Esophagus squamous epithelium (tissue), 5 donors: ENCODE results near the gene AEBP1. TPM values are rescaled to one million over a fixed set of nuclear protein-coding genes. Genes with fewer than 3 reads are reported as not detected.
A peak's percentile ranks its signal among the peaks of the same experiment; 100 is the strongest.

ENCODE experiments used
- DNase-seq: peaks from one replicate; lab custom pipeline; 2025; lab: John Stamatoyannopoulos, UW
- H3K27ac ChIP-seq, 4 donors: fragments of 200-600 bp; sonication (generic); one replicate each; pipeline ENCODE4 v1.5.1; 2016 to 2019; ENCODE audit warnings: mild to moderate bottlenecking in 1 of 4
- H3K27me3 ChIP-seq, 4 donors: fragments of 200-600 bp; sonication (generic); 1 replicate in 3 of 4; 2 replicates in 1 of 4; pipeline versions ENCODE4 v1.5.1 to v1.6.0; 2017 to 2021; ENCODE audit warnings: antibody characterized with exemption in 1 of 4
- H3K36me3 ChIP-seq, 3 donors: fragments of 200-600 bp; sonication (generic); one replicate each; pipeline ENCODE4 v1.5.1; 2016 to 2019
- H3K4me1 ChIP-seq, 3 donors: fragments of 200-600 bp; sonication (generic); one replicate each; pipeline ENCODE4 v1.5.1; 2017 to 2019
- H3K4me3 ChIP-seq, 4 donors: fragments of 200-600 bp; sonication (generic); 1 replicate in 3 of 4; 2 replicates in 1 of 4; pipeline ENCODE4 v1.5.1; 2016 to 2019; ENCODE audit warnings: mild to moderate bottlenecking in 2 of 4, moderate library complexity in 1 of 4
- H3K9me3 ChIP-seq, 3 donors: fragments of 200-600 bp; sonication (generic); one replicate each; pipeline ENCODE4 v1.5.1; 2016 to 2019
- CTCF ChIP-seq, 6 experiments: fragments of 450-650 bp in 4 of 6; fragments of 200-600 bp in 2 of 6; sonication (generic) in 2 of 6; IDR thresholded peaks; one replicate each; pipeline ENCODE4 v1.5.1; 2016 to 2019; ENCODE audit warnings: antibody characterized with exemption in 6 of 6, mild to moderate bottlenecking in 4 of 6, moderate library complexity in 4 of 6
- POLR2A ChIP-seq, 4 donors: fragments of 450-650 bp; IDR thresholded peaks; one replicate each; pipeline ENCODE4 v1.6.1; 2017; ENCODE audit warnings: antibody characterized with exemption in 4 of 4, mild to moderate bottlenecking in 4 of 4, moderate library complexity in 3 of 4
- WGBS, 2 donors: methylation state at CpG; one replicate each; pipeline ENCODE4 v1.1.5; 2018; 5-methylcytosine and 5-hydroxymethylcytosine counted together
- intact Hi-C: fragments of 100-400 bp; cut with DNase I; formaldehyde crosslinking; loops from one replicate; pipeline ENCODE4 v1.15.0; 2022
- total RNA-seq, 4 donors: library from RNA; depleted of rRNA; stranded (reverse); fragments of >200 nt; gene quantifications; one replicate each; pipeline ENCODE4 v1.1.0, GENCODE V29; 2016
- donor health status: DM: yes; HTN: yes; CAD: no.

The AEBP1 gene
- total RNA-seq, 4 donors from 2014 or later: 4.6 to 83.9 (median 25.2) TPM

DNA sequence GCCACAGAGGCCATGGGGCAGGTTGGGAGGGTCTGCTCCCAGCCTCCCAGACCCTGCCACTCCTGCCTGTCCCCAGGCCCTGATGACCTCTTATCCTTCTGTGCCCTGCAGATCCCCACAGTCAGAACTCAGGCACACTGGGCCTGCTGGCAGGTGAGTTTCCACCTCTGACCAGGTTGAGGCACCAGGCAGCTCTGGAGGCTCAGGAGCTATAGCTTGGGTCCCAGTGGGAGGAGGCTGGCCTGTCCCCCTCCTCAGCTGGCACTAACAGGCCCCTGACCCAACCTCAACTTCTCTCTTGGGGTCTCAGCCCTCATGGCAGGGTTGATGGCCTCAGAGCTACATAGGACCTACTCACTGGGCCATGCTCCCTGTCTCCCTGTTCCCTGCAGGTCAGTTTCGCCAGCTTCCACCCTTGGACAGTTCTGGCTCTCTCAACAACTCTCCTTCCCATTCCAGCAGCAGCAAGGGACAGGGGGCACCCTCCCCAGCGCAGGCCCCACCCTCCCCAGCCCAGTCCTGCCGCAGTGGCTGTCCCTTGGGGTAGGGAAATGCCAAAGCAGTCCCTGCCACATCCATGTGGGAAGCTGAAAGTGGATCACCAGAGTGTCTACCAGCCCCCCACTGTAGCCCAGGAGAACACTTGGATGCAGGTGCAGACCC, 2.7 kb upstream of the AEBP1 start:
- Histone ChIP-seq H3K36me3 (no peaks in the 10 kb centered on the region), H3K27me3 (peaks cover 0 to 28% (median 0%) of the 10 kb centered on the region in 4 donors), H3K27ac (peak overlapping the region; percentile 47 to 92 (median 88)), H3K4me1 (peaks cover 11 to 64% (median 49%) of the 10 kb centered on the region in 3 donors), H3K9me3 (no peaks in the 10 kb centered on the region), H3K4me3 (no peak overlapping the region)
- 86 to 100% methylated on average over 1 of the region's 3 CpGs for WGBS, 2 donors
- no peak for DNase-seq
- intact Hi-C loops: no loop called here
- TF ChIP-seq POLR2A (IDR thresholded peaks at IDR 0.05) (no peak), CTCF (IDR thresholded peaks at IDR 0.05) (no peak)

GRCh38 chr7:44101966-44102845, 1.9 kb upstream of the AEBP1 start:
- H3K36me3 ChIP-seq: peaks cover 0 to 6% (median 0%) of the 10 kb centered on the region in 3 donors
- WGBS, 2 donors: 39 to 44% methylated on average over 8 to 11 of the region's 14 CpGs
- H3K27me3 ChIP-seq: peaks cover 0 to 28% (median 0%) of the 10 kb centered on the region in 4 donors
- DNase-seq: no peak
- H3K4me1 ChIP-seq: peaks cover 11 to 72% (median 56%) of the 10 kb centered on the region in 3 donors
- H3K4me3 ChIP-seq: no peak overlapping the region
- intact Hi-C loops: no loop called here
- peak overlapping the region; percentile 47 to 92 (median 88) for H3K27ac ChIP-seq
- TF ChIP-seq CTCF (IDR thresholded peaks at IDR 0.05) (no peak), POLR2A (IDR thresholded peaks at IDR 0.05) (no peak)
- H3K9me3 ChIP-seq: no peaks in the 10 kb centered on the region

DNA sequence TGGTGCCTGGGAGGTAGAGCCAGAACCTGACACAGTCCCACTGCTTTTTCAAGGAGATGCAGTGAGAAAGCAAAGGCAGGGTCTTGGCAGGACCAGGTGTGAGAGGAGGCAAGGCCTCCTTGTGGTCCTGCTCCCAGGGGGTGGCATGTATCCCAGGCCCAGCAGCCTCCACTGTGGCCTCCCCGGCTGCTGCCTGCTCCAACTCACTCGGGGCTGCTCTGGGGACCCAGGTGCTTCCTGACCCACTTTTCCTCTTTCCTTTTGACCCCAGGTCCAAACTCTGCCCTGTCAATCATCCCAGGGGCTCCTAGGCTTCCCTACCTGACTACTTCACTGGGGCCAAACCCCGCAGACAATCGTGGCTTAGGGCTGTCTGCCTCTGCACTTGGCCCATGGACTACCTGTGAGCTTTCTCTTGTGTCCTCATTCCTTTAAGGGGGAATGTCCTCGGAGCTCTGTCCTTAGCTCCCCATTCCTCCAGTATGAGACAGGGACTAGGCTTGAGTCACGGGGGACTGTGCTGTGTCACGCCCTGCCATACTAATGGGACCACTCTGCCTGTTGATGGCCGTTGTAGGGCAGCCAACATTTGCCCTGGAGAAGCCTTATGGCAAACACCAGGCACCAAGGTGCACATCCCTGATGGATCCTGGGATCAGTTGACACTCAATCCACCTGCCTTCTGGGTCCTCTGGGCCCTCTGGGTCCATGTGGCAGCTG, 1.1 kb upstream of the AEBP1 start:
- H3K36me3 ChIP-seq: peaks cover 0 to 14% (median 0%) of the 10 kb centered on the region in 3 donors
- H3K4me1 ChIP-seq: peaks cover 11 to 80% (median 63%) of the 10 kb centered on the region in 3 donors
- peaks cover 0 to 28% (median 0%) of the 10 kb centered on the region in 4 donors for H3K27me3 ChIP-seq
- peak overlapping the region; percentile 47 to 92 (median 88) for H3K27ac ChIP-seq
- no peak for DNase-seq
- intact Hi-C loops: no loop called here
- H3K4me3 ChIP-seq: no peak overlapping the region
- TF ChIP-seq CTCF (IDR thresholded peaks at IDR 0.05) (no peak), POLR2A (IDR thresholded peaks at IDR 0.05) (no peak)
- WGBS, 2 donors: 53 to 73% methylated on average over 4 to 7 of the region's 8 CpGs
- no peaks in the 10 kb centered on the region for H3K9me3 ChIP-seq

GRCh38 chr7:44103566-44103922, 601 bp upstream of the AEBP1 start:
- H3K27ac ChIP-seq: peak overlapping the region; percentile 74 to 92 (median 88)
- no peak for TF ChIP-seq CTCF (IDR thresholded peaks at IDR 0.05)
- TF ChIP-seq POLR2A (IDR thresholded peaks at IDR 0.05): no peak
- H3K4me1 ChIP-seq: peaks cover 11 to 85% (median 63%) of the 10 kb centered on the region in 3 donors
- peaks cover 0 to 28% (median 0%) of the 10 kb centered on the region in 4 donors for H3K27me3 ChIP-seq
- H3K36me3 ChIP-seq: peaks cover 0 to 19% (median 0%) of the 10 kb centered on the region in 3 donors
- WGBS, 2 donors: 76 to 100% methylated on average over 1 to 5 of the region's 8 CpGs
- H3K4me3 ChIP-seq: peak overlapping the region in 3 of 4 donors; percentile 46 to 67 (median 63)
- no peaks in the 10 kb centered on the region for H3K9me3 ChIP-seq
- no peak for DNase-seq
- intact Hi-C loops: no loop called here
